Measurements from ENCODE around the gene PCGF3.

The PCGF3 gene

GRCh38 chr4:785332-786073, 79.9 kb downstream of the PCGF3 start:
- no peak for DNase-seq

GRCh38 chr4:786074-786741, 80.6 kb downstream of the PCGF3 start:
- no peak for DNase-seq

GRCh38 chr4:786861-787300, 81.2 kb downstream of the PCGF3 start:
- no peak for DNase-seq

GRCh38 chr4:787561-787981, 81.9 kb downstream of the PCGF3 start:
- DNase-seq, result no peak

- no peak for DNase-seq
Observed at GRCh38 chr4:788006-788635, 82.5 kb downstream of the PCGF3 start.

- DNase-seq, result no peak
Observed at GRCh38 chr4:788636-789297, 83.1 kb downstream of the PCGF3 start.

- no peak for DNase-seq
Observed at GRCh38 chr4:789571-790465, 84.2 kb downstream of the PCGF3 start.

- DNase-seq, result no peak
Observed at GRCh38 chr4:790466-790820, 84.8 kb downstream of the PCGF3 start.

GRCh38 chr4:791252-791897, 85.7 kb downstream of the PCGF3 start:
- no peak for DNase-seq

- DNase-seq, result no peak
Observed at GRCh38 chr4:791898-792625, 86.4 kb downstream of the PCGF3 start.

- DNase-seq, result no peak
Observed at GRCh38 chr4:792626-793092, 87.0 kb downstream of the PCGF3 start.

- no peak for DNase-seq
Observed at GRCh38 chr4:793093-793861, 87.6 kb downstream of the PCGF3 start.

- DNase-seq, result no peak
Observed at GRCh38 chr4:793941-794621, 88.4 kb downstream of the PCGF3 start.

- no peak for DNase-seq
Observed at GRCh38 chr4:794900-795725, 89.5 kb downstream of the PCGF3 start.

- DNase-seq, result no peak
Observed at GRCh38 chr4:795726-796119, 90.1 kb downstream of the PCGF3 start.

- DNase-seq, result no peak
Observed at GRCh38 chr4:796206-796605, 90.6 kb downstream of the PCGF3 start.

GRCh38 chr4:797066-797465, 91.4 kb downstream of the PCGF3 start:
- DNase-seq, result no peak

GRCh38 chr4:801436-802124, 95.9 kb downstream of the PCGF3 start:
- DNase-seq, result no peak

Data from activated CD4-positive, CD25-positive, alpha-beta regulatory T cell treated with anti-CD3 and anti-CD28 coated beads, Interleukin-2, amount 50 U/mL, for 72 hours (primary cell).